Endothelial cell of umbilical vein (primary cell): ENCODE results near the gene ZBTB22. TPM values are rescaled to one million over a fixed set of nuclear protein-coding genes. Genes with fewer than 3 reads are reported as not detected.

Experiments
- BruUV-seq: library from RNA; stranded (reverse); fragments of 400-500 nt; replicated peaks from 2 replicates; lab custom pipeline; 2021; lab: Mats Ljungman, UMichigan
- CTCF ChIA-PET: fragments of 300-600, 350-600 bp; sonication (Branson Sonifier 250); formaldehyde crosslinking; loops from one replicate; lab custom pipeline; 2021; ENCODE audit warnings: antibody characterized with exemption, inconsistent platforms; lab: Charles Lee
- POLR2A ChIA-PET: fragments of 300-600, 350-600 bp; sonication (Branson Sonifier 250); formaldehyde crosslinking; loops from one replicate; lab custom pipeline; 2021; ENCODE audit warnings: antibody characterized with exemption, inconsistent platforms; lab: Charles Lee
- DNase-seq: peaks from one replicate; pipeline ENCODE4 v3.0.0-alpha.2; 2011; ENCODE audit warnings: low read depth, low spot score
- FAIRE-seq: peaks from 2 replicates; lab custom pipeline; 2011; peaks lifted over from hg19 to GRCh38; lab: Jason Lieb, UNC
- H2AFZ ChIP-seq: 2 replicates; pipeline ENCODE4 v1.6.0; 2012; ENCODE audit warnings: low read depth, low read length, control low read depth, inconsistent platforms
- H3K27ac ChIP-seq: 2 replicates; pipeline ENCODE4 v1.5.1; 2011; ENCODE audit warnings: low read depth, mild to moderate bottlenecking, control low read depth, low read length, moderate library complexity; ENCODE audit not compliant: insufficient read depth
- H3K27me3 ChIP-seq, 2 experiments: 2 replicates each; pipeline versions ENCODE4 v1.6.0 to v1.6.1; 2011; ENCODE audit warnings: low read length in 2 of 2, mixed read lengths in 1 of 2; ENCODE audit not compliant: control insufficient read depth in 2 of 2, insufficient read depth in 2 of 2
- H3K36me3 ChIP-seq, 2 experiments: 2 replicates in 1 of 2; 3 replicates in 1 of 2; pipeline ENCODE4 v1.5.1; 2011; ENCODE audit warnings: low read length in 2 of 2, mild to moderate bottlenecking in 1 of 2, moderate library complexity in 1 of 2; ENCODE audit not compliant: control insufficient read depth in 2 of 2, insufficient read depth in 2 of 2; ENCODE audit errors: extremely low read depth in 1 of 2
- H3K4me1 ChIP-seq: 3 replicates; pipeline ENCODE4 v1.5.1; 2011; ENCODE audit warnings: mild to moderate bottlenecking, low read length; ENCODE audit not compliant: control insufficient read depth, insufficient read depth; ENCODE audit errors: extremely low read depth
- H3K4me2 ChIP-seq: 2 replicates; pipeline ENCODE4 v1.6.1; 2011; ENCODE audit warnings: low read length, control low read depth, mixed read lengths; ENCODE audit not compliant: insufficient read depth
- H3K4me3 ChIP-seq, 3 experiments: fragments of 200-600 bp in 1 of 3; sonication (generic), shearing (Covaris generic) in 1 of 3; replicated peaks in 1 of 3; 2 replicates each; pipeline ENCODE4 v1.5.1; 2011 to 2016; ENCODE audit warnings: control low read depth in 3 of 3, low read length in 3 of 3, mild to moderate bottlenecking in 2 of 3, inconsistent platforms in 1 of 3, low read depth in 1 of 3, moderate library complexity in 1 of 3; ENCODE audit not compliant: insufficient read depth in 1 of 3
- H3K79me2 ChIP-seq: 2 replicates; pipeline ENCODE4 v1.6.0; 2012; ENCODE audit warnings: low read length, inconsistent platforms; ENCODE audit not compliant: control insufficient read depth, insufficient read depth
- H3K9ac ChIP-seq: replicated peaks from 2 replicates; pipeline ENCODE3; 2011; ENCODE audit warnings: low read length, control low read depth; ENCODE audit not compliant: insufficient read depth; ENCODE audit errors: extremely low read depth
- H3K9me1 ChIP-seq: replicated peaks from 3 replicates; pipeline ENCODE4 v1.6.0; 2011; ENCODE audit warnings: mild to moderate bottlenecking, low read length; ENCODE audit not compliant: control insufficient read depth, insufficient read depth; ENCODE audit errors: extremely low read depth
- H3K9me3 ChIP-seq: replicated peaks from 2 replicates; pipeline ENCODE4 v1.5.1; 2012; ENCODE audit warnings: low read length, inconsistent platforms; ENCODE audit not compliant: control insufficient read depth, insufficient read depth
- H4K20me1 ChIP-seq: replicated peaks from 2 replicates; pipeline ENCODE3; 2011; ENCODE audit warnings: mild to moderate bottlenecking, low read length; ENCODE audit not compliant: control insufficient read depth, insufficient read depth; ENCODE audit errors: extremely low read depth
- EZH2 ChIP-seq: IDR thresholded peaks from 2 replicates; pipeline ENCODE4 v1.6.1; 2012; ENCODE audit warnings: borderline replicate concordance, low read depth, mild to moderate bottlenecking, moderate library complexity, low read length, inconsistent platforms; ENCODE audit not compliant: severe bottlenecking
- MAX ChIP-seq: IDR thresholded peaks from 2 replicates; pipeline ENCODE4 v1.6.1; 2011; ENCODE audit not compliant: insufficient read depth, insufficient read length
- POLR2A ChIP-seq: IDR thresholded peaks from 2 replicates; pipeline ENCODE4 v1.6.1; 2012; ENCODE audit warnings: low read depth, mild to moderate bottlenecking, control low read depth, low read length
- POLR2AphosphoS5 ChIP-seq: IDR thresholded peaks from 2 replicates; pipeline ENCODE4 v1.6.1; 2012; ENCODE audit warnings: low read depth, mild to moderate bottlenecking, control low read depth, low read length, moderate library complexity; ENCODE audit not compliant: insufficient read depth
- dilution Hi-C: fragments of 300-500 bp; cut with MboI; formaldehyde crosslinking; loops from one replicate; pipeline ENCODE4 v1.15.0; 2019; ENCODE audit warnings: low sequenced_read_pairs; ENCODE audit not compliant: extremely low pct_ligation_motif_present
- intact Hi-C: fragments of 100-400 bp; cut with micrococcal nuclease; formaldehyde crosslinking; loops from one replicate; pipeline ENCODE4 v1.10.0; 2022
- polyA plus RNA-seq, 4 experiments: library from polyadenylated mRNA; depleted of rRNA in 3 of 4; stranded (reverse) in 3 of 4; unstranded in 1 of 4; fragments of >200 nt; gene quantifications; 2 replicates each; pipeline versions ENCODE4 v1.2.1 to v1.2.3, GENCODE V29; 2011 to 2012; ENCODE audit warnings: missing spikeins in 1 of 4
- total RNA-seq: library from RNA; stranded (reverse); gene quantifications from 2 replicates; pipeline ENCODE4 v1.2.3, GENCODE V29; 2021

ZBTB22 gene
- total and polyA plus RNA-seq, 2 donors (not counting 3 experiments of a cell fraction or from before 2014, with no cell fraction given) = 12.6 to 15.4 TPM

- TF ChIP-seq MAX (peak; percentile 69), POLR2A (peak; percentile 81), EZH2 (no peak), POLR2AphosphoS5 (peak; percentile 51)
- Histone ChIP-seq H3K27me3 (no peaks in the 10 kb centered on the region), H3K36me3 (peaks cover 14 to 34% of the 10 kb centered on the region in 2 experiments), H3K27ac (peak within 1 kb of the TSS; percentile 16), H3K79me2 (peaks cover 27% of the 10 kb centered on the region), H2AFZ (peak within 1 kb of the TSS; percentile 48), H3K4me1 (peaks cover 13% of the 10 kb centered on the region), H3K9me3 (no peaks in the 10 kb centered on the region), H3K9me1 (no peaks in the 10 kb centered on the region), H3K9ac (peak within 1 kb of the TSS; percentile 65), H4K20me1 (no peaks in the 10 kb centered on the region), H3K4me3 (peak within 1 kb of the TSS; percentile 59 to 96 (median 88)), H3K4me2 (peak within 1 kb of the TSS; percentile 79)
- POLR2A ChIA-PET = interaction anchor here (0.7 to 1.7 kb wide), 5 partner anchors 9 to 121 kb away, joined by 4 to 9 read pairs (median 5); partner anchors contain the start of genes B3GALT4, RPS18 and VPS52
- DNase-seq = peak; percentile 96
- BruUV-seq = no TSS peak
- CTCF ChIA-PET = interaction anchor here (1.4 to 2.1 kb wide), 6 partner anchors 9 to 29 kb away, joined by 3 to 17 read pairs (median 6); partner anchors contain the start of genes B3GALT4, RGL2 and ZBTB22
- intact Hi-C loops (loop anchor here (1.0 kb wide), 2 partner anchors 10 to 18 kb away; partner anchors contain the start of gene VPS52), dilution Hi-C loops (no loop called here)
- FAIRE-seq = peak; percentile 94
Observed at GRCh38 chr6:33288921-33289783, 28.4 kb downstream of the ZBTB22 start, which contains the start of the genes PFDN6 and WDR46. TSS of gene PFDN6 (plus strand) at chr6:33289601. CDS start at chr6:33289857, 256 bp downstream. TSS of gene WDR46 (minus strand) at chr6:33289239. CDS start at chr6:33289170, 69 bp downstream.
